HG03175 (cell line): ENCODE results near the gene MYO9A.
"Not testable (repeated sequence)": the region's sequence is repeated elsewhere in the genome, so short reads cannot be mapped to it uniquely, and the experiment has no call there.

ENCODE experiments used
- ATAC-seq: cut with Tn5 transposase; IDR thresholded peaks from one replicate; pipeline ENCODE4 v1.9.1; 2021; ENCODE audit warnings: mild to moderate bottlenecking, moderate library complexity; ENCODE audit not compliant: unreplicated experiment

Gene MYO9A

DNA sequence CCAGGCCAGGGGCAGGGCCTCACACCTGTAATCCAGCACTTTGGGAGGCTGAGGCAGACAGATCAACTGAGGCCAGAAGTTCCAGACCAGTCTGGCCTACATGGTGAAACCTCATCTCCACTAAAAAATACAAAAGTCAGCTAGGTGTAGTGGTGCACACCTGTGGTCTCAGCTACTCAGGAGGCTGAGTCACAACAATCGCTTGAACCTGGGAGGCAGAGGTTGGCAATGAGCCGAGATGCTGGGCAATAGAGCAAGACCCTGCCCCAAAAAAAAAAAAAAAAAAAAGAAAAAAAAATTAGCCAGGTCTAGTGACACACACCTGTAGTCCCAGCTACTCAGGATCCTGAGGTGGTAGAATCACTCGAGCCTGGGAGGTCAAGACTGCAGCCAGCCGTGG lies 18.8 kb downstream of the MYO9A start:
- no peak for ATAC-seq

DNA sequence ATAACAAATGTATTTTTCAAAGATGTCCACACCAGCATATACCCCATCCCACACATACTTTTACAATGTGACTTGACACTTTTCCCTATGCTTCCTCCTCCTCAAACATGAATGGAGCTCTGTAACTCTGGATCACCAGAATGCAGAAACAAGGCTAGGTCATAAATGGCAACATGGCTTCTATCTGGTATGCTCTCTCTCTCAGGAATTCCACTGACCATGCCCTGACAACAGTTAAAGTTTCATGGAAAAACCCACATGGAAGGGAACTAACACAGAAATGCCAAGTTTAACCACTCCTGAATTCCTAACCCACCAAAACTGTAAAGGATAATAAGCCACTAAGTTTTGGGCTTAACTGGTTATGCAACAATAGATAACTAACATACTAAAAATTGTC lies 19.9 kb downstream of the MYO9A start:
- ATAC-seq: no peak

DNA sequence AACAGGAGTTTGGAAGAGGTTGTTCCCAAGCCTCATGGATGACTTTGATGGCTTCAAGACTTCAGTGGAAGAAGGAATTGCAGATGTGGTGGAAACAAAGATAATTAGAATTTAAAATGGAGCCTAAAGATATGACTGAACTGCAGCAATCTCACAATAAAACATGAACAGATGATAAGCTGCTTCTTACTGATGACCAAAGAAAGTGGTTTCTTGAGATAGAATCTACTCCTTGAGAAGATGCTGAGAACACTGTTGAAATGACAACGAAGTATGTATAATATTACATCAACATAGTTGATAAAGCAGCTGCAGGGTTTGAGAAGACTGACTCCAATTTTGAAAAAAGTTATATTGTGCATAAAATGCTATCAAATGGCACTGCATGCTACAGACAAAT lies 21.2 kb downstream of the MYO9A start:
- ATAC-seq: no peak

DNA sequence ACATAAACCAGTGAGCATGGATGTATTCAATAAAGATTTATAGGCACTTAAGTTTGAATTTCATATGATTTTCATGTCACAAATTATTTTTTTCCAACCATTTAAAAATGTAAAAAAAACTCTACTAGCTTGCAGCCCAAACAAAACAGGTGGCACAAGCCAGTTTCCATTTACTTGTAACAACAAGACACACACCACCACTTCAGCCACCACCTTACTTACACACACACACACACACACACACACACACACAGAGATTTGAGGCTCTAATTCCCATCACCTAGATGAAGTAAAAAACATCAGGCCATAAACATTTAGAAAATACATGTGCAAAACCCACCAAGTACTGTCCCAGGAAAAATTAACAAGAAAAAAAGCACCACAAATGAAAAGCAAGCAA lies 25.3 kb downstream of the MYO9A start:
- ATAC-seq: no peak

DNA sequence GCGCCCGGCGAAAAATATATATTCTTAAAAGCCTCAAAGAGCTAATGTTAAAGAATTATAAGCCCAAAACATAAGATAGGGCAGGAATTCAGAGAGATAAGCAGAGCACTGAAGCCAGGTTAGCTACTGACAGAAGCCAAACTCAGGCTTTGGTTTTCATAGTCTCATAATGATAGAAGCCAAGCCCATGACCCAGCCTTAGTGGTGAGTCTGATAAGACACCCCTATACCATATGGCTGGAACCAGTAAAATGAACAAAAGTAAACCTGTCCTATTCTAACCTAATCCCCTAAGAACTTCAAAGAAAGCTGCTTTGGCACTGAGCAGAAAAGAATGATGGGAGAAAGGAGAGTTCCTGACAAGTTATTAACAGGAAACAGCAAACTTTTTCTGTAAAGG lies 25.9 kb downstream of the MYO9A start:
- no peak for ATAC-seq

DNA sequence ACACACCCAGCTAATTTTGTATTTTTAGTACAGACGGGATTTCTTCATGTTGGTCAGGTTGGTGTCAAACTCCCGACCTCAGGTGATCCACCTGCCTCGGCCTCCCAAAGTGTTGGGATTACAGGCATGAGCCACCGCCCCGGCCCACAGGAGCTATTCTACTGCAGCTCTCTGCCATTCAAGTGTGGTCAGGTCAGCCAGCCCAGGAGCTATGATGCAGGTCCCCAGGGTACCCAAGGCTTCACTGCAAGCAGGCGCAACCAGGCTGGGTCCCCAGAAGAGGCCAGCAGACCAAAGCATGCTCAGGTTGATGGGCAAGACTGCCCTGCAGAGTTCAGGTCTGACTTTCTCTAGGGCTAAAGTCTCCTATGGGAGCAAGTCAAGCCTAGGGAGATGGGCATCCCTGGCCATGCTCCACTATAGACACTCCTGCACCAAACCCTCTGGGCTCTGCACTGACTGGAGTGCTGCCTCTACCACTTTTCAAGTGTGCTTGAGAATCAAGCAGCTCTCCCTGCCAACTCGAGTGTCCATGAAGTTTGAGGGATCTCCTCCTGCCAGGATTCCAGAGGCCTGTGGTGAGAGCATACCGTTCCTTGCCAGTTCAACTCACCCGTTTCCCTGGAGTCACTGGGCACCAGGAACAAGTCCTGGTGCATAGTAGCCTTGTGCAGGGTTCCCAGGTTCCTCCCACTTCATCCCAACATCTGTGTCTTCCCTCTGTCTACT lies 30.9 kb downstream of the MYO9A start:
- no peak for ATAC-seq

DNA sequence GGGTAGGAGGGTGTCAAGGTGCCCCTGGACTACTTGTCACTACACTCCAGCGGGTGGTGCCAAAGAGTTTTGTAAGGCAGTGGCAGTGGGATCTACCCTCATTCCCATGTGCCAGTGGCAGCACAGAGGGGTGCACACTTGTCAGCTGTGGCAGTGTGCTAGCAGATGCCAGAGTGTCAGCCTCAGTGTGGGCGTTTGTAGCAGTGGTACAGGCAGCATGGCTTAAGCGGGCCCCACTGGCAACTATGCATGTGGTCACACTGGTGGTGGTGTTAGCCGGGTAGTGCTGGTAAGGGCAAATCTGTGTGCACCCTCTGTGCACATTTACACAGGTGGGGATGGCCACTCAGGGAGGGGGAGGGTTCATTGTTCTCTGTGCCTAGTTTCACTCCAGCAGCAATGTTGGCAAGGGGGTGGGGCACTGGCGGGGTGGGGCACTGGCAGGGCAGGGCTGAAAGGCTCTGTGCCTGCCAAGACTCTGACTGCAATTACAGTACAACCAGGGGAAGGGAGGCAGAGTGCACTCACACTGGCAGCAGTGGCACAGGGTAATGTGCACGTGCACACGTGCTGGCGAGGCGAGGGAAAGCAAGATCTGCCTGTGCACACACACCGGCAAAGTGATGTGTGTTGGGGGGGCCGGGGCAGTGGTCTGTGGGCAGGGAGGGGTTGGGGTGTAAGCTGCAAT lies 31.8 kb downstream of the MYO9A start:
- no peak for ATAC-seq

DNA sequence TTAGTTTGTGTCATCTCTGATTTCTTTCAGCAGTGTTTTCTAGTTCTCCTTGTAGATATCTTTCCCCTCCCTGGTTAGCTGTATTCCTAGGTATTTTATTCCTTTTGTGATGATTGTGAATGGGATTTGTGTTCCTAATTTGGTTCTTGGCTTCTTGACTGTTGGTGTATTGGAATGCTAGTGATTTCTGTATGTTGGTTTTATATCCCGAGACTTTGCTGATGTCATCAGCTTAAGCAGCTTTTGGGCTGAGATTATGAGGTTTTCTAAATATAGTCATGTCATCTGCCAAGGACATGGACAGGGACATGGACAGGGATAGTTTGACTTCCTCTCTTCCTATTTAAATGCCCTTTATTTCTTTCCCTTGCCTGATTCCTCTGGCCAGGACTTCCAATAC lies 35.8 kb downstream of the MYO9A start:
- ATAC-seq: no peak

DNA sequence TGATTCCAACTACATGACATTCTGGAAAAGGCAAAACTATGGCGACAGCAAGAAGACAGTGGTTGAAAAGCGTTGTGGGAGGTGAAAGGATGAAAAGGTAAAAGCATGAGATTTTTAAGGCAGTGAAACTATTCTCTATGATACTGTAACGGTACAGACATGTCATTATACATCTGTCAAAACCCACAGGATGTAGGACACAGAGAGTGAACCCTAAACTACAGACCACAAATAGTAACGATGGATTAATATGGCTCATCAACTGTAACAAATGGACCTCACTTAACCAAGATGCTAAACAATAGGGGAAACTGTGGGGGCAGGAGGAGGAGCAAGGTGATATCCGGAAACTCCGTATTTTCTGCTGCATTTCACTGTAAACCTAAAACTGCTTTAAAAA lies 39.1 kb downstream of the MYO9A start:
- ATAC-seq: peak; percentile 86

DNA sequence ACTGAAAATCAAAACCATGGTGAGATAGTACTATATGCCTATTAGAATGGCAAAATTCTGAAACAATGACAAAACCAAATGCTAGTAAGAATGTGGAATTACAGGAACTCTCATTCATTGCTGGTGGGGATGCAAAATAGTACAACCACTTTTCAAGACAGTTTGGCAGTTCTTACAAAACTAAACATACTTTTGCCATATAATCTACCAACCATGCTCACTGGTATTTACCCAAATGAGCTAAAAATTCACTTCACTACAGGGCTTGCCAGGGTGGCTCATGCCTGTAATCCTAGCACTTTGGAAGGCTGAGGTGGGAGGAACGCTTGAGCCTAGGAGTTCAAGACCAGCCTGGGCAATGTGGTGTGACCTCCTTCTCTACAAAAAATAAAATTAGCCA lies 40.0 kb downstream of the MYO9A start:
- ATAC-seq: no peak

DNA sequence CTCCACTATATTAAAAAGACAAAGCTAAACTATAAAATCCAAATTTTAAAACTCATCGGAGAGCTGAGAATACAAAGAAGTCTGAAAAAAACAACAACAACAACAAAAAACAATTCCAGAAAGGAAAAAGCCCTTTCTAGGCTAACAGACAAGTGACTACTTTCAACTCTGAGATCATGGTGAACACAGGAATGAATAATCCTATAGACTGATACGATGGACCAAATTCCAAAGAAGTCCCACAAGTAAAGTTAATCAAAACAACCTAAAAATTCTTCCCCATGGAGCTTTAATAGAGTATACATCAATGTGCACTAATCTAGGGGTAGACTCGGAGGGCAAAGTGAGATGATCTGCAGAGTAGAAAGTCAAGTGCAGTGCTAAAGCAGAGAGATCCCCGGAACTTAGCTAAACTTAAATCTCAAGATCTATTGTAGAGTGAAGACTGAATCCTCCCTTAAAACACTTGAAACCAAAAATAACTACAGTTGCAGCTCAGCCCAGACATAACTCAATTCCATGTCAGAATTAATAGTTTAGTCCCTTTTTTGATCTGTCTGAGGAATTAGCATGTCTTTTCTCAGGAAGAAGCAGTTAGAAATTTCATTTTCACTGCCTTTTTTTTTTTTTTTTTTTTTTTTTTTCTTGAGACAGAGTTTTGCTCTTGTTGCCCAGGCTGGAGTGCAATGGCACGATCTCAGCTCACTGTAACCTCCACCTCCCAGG lies 43.5 kb downstream of the MYO9A start:
- no peak for ATAC-seq

DNA sequence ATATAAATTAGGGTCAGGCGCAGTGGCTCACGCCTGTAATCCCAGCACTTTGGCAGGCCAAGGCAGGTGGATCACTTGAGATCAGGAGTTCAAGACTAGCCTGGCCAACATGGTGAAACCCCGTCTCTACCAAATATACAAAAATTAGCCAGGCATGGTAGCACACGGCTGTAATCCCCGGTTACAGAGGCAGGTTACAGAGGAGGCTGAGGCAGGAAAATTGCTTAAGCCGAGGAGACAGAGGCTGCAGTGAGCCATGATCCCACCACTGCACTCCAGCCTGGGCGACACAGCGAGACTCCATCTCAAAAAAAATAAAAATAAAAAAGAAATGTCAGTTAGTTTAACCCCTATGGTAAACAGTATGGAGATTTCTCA lies 46.5 kb downstream of the MYO9A start:
- not testable (repeated sequence) for ATAC-seq

DNA sequence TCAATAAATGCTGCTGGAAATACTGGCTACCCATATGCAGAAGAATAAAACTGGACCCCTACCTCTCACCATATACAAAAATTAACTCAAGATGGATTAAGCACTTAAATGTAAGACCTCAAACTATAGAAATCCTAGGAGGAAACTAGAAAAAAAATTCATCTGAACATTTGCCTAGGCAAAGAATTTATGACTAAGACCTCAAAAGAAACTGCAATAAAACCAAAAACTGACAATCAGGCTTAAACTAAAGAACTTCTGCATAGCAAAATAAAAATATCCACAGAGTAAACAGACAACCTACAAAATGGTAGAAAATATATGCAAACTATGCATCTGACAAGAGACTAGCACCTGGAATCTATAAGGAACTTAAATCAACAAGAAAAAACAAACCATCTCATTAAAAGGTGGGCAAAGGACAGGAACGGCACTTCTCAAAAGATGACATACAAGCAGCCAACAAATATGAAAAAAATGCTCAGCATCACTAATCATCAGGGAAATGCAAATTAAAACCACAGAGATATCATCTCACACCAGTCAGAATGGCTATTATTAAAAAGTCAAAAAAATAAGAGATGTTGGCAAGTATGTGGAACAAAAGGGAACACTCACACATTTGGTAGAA lies 47.0 kb downstream of the MYO9A start:
- no peak for ATAC-seq

DNA sequence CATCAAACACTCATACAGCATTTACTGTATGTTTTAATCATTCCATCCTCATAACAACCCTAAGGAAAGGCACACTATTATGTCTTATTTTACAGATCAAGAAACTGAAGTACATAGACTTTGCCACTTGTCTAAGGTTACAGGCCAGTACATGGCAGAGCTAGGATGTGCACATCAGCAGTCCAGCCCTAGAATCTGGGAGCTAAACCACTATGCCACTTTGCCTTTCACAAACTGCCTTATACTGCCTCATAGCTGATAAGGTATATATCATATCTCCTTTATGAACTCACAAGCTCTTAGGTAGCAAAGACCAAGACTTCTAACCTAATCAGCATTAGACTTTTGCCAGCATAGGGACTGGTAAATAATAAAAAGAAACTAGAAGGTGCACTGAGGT lies 49.1 kb downstream of the MYO9A start:
- no peak for ATAC-seq

DNA sequence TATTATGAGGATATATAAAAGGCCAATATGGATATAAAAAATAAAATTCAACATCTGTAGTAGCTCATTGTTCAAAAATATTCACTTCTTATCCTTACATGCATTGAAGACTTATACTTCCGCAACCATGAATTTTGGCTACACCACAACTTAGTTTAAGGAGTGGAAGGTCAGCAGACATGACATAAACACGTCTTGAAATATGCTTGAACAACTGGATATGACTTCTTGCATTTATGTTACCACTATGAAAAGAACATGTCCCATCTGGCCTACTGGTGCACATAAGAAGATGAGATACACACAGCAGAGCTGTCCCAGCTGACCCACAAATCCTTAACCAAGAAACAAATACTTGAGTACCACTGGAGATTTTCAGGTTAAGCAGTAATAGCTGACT lies 52.1 kb downstream of the MYO9A start:
- ATAC-seq: no peak

DNA sequence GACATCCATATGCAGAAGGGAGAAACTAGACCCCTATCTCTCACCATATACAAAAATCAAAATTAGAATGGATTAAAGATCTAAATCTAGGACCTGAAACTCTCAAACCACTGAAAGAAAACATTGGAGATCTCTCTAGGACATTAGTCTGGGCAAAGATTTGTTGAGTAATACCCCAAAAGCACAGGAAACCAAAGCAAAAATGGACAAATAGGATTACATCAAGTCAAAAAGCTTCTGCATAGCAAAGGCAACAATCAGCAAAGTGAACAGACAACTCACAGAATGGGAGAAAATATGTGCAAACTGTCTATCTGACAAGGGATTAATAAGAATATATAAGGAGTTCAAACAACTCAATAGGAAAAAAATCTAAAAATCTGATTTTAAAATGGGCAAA lies 54.8 kb downstream of the MYO9A start:
- ATAC-seq: no peak

DNA sequence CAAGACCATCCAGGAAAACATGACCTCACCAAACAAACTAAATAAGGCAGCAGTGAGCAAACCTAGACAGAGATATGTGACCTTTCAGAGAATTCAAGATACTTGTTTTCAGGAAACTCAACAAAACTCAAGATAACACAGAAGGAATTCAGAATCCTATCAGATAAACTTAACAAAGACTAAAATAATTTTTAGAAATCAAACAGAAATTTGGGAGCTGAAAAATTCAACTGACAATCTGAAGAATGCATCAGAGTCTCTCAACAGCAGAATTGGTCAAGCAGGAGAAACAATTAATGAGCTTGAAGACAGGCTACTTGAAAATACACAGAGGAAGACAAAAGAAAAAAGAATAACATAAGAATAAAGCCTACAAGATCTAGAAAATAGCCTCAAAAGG lies 55.6 kb downstream of the MYO9A start:
- ATAC-seq: no peak

DNA sequence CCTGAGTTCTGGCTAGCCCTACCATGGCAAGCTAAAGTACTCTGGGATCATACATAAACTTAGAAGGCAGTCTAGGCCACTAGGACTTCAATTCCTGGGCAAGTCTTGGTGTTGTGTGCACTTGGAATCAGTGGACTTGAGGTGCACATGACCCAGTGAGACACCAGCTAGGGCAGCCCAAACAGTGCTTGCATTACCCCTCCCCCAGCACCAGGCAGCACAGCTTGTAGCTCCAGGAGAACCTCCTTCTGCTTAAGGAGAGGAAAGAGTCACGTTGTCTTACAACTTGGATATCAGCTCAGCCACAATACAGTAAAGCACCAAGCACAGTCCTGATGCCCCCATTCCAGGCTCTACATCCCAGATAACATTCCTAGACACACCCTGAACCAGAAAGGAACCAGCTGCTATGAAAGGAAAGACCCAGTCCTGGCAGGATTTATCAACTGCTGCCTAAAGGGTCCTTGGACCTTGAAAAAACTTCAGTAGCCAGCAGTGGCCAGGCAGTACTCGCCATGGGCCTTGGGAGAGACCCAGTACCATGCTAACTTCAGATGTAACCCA lies 57.2 kb downstream of the MYO9A start:
- no peak for ATAC-seq

DNA sequence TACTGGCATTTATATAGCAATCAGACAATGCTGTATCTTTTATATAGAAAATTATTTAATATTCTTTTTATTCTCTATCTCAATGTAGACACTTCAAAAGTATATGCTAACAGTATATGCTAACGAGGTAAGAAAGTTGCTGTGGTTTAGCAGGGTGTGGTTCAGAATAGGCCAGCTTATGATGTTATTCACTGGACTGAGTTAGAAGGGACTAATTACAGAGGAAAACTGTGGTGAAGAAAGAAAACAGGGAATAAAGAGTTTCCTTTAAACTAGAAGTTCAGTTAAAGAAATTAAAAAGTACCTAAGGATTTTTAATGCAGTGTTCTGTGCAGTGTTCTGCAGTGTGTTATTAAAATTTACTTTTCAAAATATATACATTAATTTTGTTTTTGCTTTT lies 59.4 kb downstream of the MYO9A start:
- ATAC-seq: no peak

DNA sequence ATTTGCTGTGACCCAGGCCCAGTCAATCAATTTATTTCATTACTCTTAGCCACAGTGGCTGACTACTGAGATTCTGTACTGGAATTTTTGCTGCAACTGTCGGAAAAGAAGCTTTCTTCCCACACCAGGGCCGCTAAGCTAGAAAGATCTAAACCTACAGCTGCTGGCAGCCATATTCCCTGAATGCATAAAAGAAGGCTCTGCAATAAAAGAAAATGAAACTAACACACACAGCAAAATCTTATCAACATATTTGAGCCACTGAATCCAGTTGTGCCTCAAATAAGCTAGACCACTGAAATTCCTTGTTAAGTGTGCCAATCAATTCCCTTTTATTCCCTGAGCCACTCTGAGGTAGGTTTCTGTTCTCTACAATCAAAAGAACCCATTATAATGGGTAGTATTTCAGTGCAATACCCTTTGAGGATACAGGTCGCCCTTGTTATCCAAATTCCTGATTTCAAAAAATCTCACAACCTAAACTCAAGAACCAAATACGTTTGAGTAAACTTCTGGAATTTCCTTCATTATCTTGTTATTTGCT lies 60.3 kb downstream of the MYO9A start:
- no peak for ATAC-seq

DNA sequence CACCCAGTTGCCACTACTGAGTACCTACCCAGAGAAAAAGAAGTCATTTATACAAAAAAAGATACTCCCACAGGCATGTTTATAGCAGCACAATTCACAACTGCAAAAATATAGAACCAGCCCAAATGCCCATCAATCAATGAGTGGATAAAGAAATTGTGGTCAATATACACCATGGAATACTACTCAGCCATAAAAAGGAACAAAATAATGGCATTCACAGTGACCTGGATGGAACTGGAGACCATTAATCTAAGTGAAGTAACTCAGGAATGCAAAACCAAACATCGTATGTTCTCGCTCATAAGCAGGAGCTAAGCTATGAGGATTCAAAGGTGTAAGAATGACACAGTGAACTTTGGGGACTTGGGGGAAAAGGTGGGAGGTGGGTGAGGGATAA lies 61.7 kb downstream of the MYO9A start:
- not testable (repeated sequence) for ATAC-seq
